HepG2 (cell line): ENCODE measurements around the gene NR1H2. TPM values are rescaled to one million over a fixed set of nuclear protein-coding genes. Genes with fewer than 3 reads are reported as not detected.
A peak's percentile ranks its signal among the peaks of the same experiment; 100 is the strongest.

ENCODE experiments used
- ADNP ChIP-seq: sonication (generic); formaldehyde crosslinking; IDR thresholded peaks from 2 replicates; pipeline ENCODE4 v1.4.0; 2020; ENCODE audit warnings: missing genetic modification reagents
- AHR ChIP-seq: IDR thresholded peaks from 2 replicates; pipeline ENCODE4 v1.6.1; 2018; ENCODE audit warnings: missing genetic modification reagents, missing compliant biosample characterization
- CENPT ChIP-seq: sonication (generic); formaldehyde crosslinking; IDR thresholded peaks from 2 replicates; pipeline ENCODE4 v1.8.0; 2022; ENCODE audit warnings: low read depth, mild to moderate bottlenecking, moderate library complexity, missing genetic modification reagents
- EP300 ChIP-seq, 3 experiments: sonication (generic) in 1 of 3; formaldehyde crosslinking in 1 of 3; IDR thresholded peaks; 2 replicates each; pipeline versions ENCODE4 v1.5.1 to v1.6.1; 2011 to 2020; ENCODE audit warnings: low read depth in 2 of 3, low read length in 2 of 3, borderline replicate concordance in 1 of 3, improper control_type of control experiment in 1 of 3, mild to moderate bottlenecking in 1 of 3, missing genetic modification reagents in 1 of 3, moderate library complexity in 1 of 3
- FOXK1 ChIP-seq: sonication (generic); formaldehyde crosslinking; IDR thresholded peaks from 2 replicates; pipeline ENCODE4 v1.4.0; 2020; ENCODE audit warnings: low read depth, missing genetic modification reagents, borderline replicate concordance
- GATAD1 ChIP-seq: IDR thresholded peaks from 2 replicates; pipeline ENCODE4 v1.6.1; 2016; ENCODE audit warnings: missing genetic modification reagents, missing compliant biosample characterization
- GMEB1 ChIP-seq: sonication (generic); formaldehyde crosslinking; IDR thresholded peaks from 2 replicates; pipeline ENCODE4 v1.5.1; 2020; ENCODE audit warnings: missing genetic modification reagents, mild to moderate bottlenecking, borderline replicate concordance
- MAFK ChIP-seq, 2 experiments: IDR thresholded peaks in 1 of 2; conservative IDR thresholded peaks in 1 of 2; 2 replicates each; pipeline ENCODE4 v1.6.1; 2011; ENCODE audit warnings: improper control_type of control experiment in 2 of 2, low read length in 2 of 2
- RARA ChIP-seq: IDR thresholded peaks from 2 replicates; pipeline ENCODE4 v1.6.1; 2016; ENCODE audit warnings: missing genetic modification reagents, missing compliant biosample characterization
- RBAK ChIP-seq: sonication (generic); formaldehyde crosslinking; IDR thresholded peaks from 2 replicates; pipeline ENCODE4 v1.5.1; 2020; ENCODE audit warnings: mild to moderate bottlenecking, missing genetic modification reagents
- RBFOX2 ChIP-seq: fragments of 200-400 bp; formaldehyde crosslinking; IDR thresholded peaks from 2 replicates; pipeline ENCODE4 v1.6.1; 2017; ENCODE audit warnings: low read depth, mild to moderate bottlenecking, low read length
- SKI ChIP-seq: fragments of 450-650 bp; IDR thresholded peaks from one replicate; pipeline ENCODE4 v1.6.1; 2018; ENCODE audit warnings: mild to moderate bottlenecking; ENCODE audit not compliant: partially characterized antibody
- SNAPC5 ChIP-seq: sonication (generic); formaldehyde crosslinking; IDR thresholded peaks from 2 replicates; pipeline ENCODE4 v1.8.1; 2023; ENCODE audit warnings: mild to moderate bottlenecking, missing genetic modification reagents, borderline replicate concordance
- SP4 ChIP-seq: sonication (generic); formaldehyde crosslinking; IDR thresholded peaks from 2 replicates; pipeline ENCODE4 v1.8.1; 2023; ENCODE audit warnings: mild to moderate bottlenecking, missing genetic modification reagents
- THAP7 ChIP-seq: sonication (generic); formaldehyde crosslinking; IDR thresholded peaks from 2 replicates; pipeline ENCODE4 v1.8.1; 2023; ENCODE audit warnings: mild to moderate bottlenecking, missing genetic modification reagents
- TIGD3 ChIP-seq: sonication (generic); formaldehyde crosslinking; IDR thresholded peaks from 2 replicates; pipeline ENCODE4 v1.5.1; 2020; ENCODE audit warnings: mild to moderate bottlenecking, missing genetic modification reagents, borderline replicate concordance
- ZNF34 ChIP-seq: sonication (generic); formaldehyde crosslinking; IDR thresholded peaks from 2 replicates; pipeline ENCODE4 v1.4.0; 2020; ENCODE audit warnings: mild to moderate bottlenecking, missing genetic modification reagents, borderline replicate concordance
- ZNF557 ChIP-seq: sonication (generic); formaldehyde crosslinking; IDR thresholded peaks from 2 replicates; pipeline ENCODE4 v1.4.0; 2020; ENCODE audit warnings: missing genetic modification reagents
- ZNF770 ChIP-seq: sonication (generic); formaldehyde crosslinking; IDR thresholded peaks from 2 replicates; pipeline ENCODE4 v1.5.0; 2020; ENCODE audit warnings: mild to moderate bottlenecking, missing genetic modification reagents
- ZSCAN25 ChIP-seq: sonication (generic); formaldehyde crosslinking; IDR thresholded peaks from 2 replicates; pipeline ENCODE4 v1.8.0; 2022; ENCODE audit warnings: mild to moderate bottlenecking, missing genetic modification reagents
- ZSCAN9 ChIP-seq: IDR thresholded peaks from 2 replicates; pipeline ENCODE4 v1.6.1; 2016; ENCODE audit warnings: borderline replicate concordance
- polyA plus RNA-seq, 8 experiments: library from polyadenylated mRNA; depleted of rRNA in 3 of 8; stranded (reverse) in 7 of 8; unstranded in 1 of 8; fragments of >200 nt; fragmentation: Illumina TruSeq in 4 of 8; extraction: Trizol in 4 of 8; gene quantifications; 2 replicates each; pipeline versions ENCODE4 v1.2.1 to v1.2.3, GENCODE V29; 2011 to 2016; ENCODE audit warnings: low read depth in 4 of 8, missing spikeins in 1 of 8, mixed read lengths in 1 of 8; ENCODE audit not compliant: insufficient read depth in 1 of 8
- total RNA-seq, 5 experiments: library from RNA; depleted of rRNA; stranded (reverse); fragments of >200 nt; fragmentation: Illumina TruSeq; extraction: Trizol; gene quantifications; 2 replicates each; pipeline ENCODE4 v1.2.3, GENCODE V29; 2016; ENCODE audit warnings: low read depth in 1 of 5

The NR1H2 gene
- total and polyA plus RNA-seq, 2 of the 13 experiments (the other 11 are each of a cell fraction or from before 2014, with no cell fraction given): 10.3 to 13.5 TPM

GRCh38 chr19:50383852-50384684, 7.8 kb downstream of the NR1H2 start, which contains the start of gene POLD1 (continued):
- TF ChIP-seq EP300 (IDR thresholded peaks at IDR 0.05; ENCODE audit: low read depth in 2 of 2, low read length in 2 of 2) (no peak), EP300 (CRISPR knock-in tag; IDR thresholded peaks at IDR 0.05; ENCODE audit: borderline replicate concordance) (no peak), SP4 (CRISPR knock-in tag) (peak; percentile 97), ADNP (CRISPR knock-in tag) (no peak), GATAD1 (CRISPR knock-in tag) (peak; percentile 91), ZNF770 (CRISPR knock-in tag) (no peak), MAFK (conservative IDR thresholded peaks at IDR 0.05 in 1 of 2, IDR thresholded peaks at IDR 0.05 in 1 of 2; ENCODE audit: low read length in 2 of 2) (no peak), CENPT (CRISPR knock-in tag) (no peak), TIGD3 (CRISPR knock-in tag) (no peak), AHR (CRISPR knock-in tag) (no peak), GMEB1 (peak; percentile 97), RARA (CRISPR knock-in tag) (peak; percentile 16; the same call in 1 of the 2 replicates), ZSCAN25 (peak; percentile 68; the same call in 1 of the 2 replicates), SNAPC5 (no peak), ZNF557 (no peak), ZSCAN9 (CRISPR knock-in tag) (no peak), ZNF34 (CRISPR knock-in tag) (no peak), RBFOX2 (peak; percentile 79), RBAK (CRISPR knock-in tag) (no peak), SKI (no peak), THAP7 (CRISPR knock-in tag) (no peak; the same call in 1 of the 2 replicates), FOXK1 (CRISPR knock-in tag) (peak; percentile 42; the same call in 1 of the 2 replicates)
